Smooth muscle cell (in vitro differentiated cells): ENCODE data around the gene HMX1. TPM values are rescaled to one million over a fixed set of nuclear protein-coding genes. Genes with fewer than 3 reads are reported as not detected.

Source experiments
- DNase-seq: peaks from one replicate; lab custom pipeline; 2025; ENCODE audit not compliant: unreplicated experiment; lab: John Stamatoyannopoulos, UW
- H2AFZ ChIP-seq: fragments of 200-600 bp; sonication (generic); 2 replicates; pipeline ENCODE4 v1.6.0; 2016; ENCODE audit warnings: antibody characterized with exemption, low read depth, mild to moderate bottlenecking
- H3F3A ChIP-seq: fragments of 200-600 bp; sonication (generic); 2 replicates; pipeline ENCODE4 v1.6.0; 2017; ENCODE audit warnings: antibody characterized with exemption, low read depth
- H3K27ac ChIP-seq: fragments of 200-600 bp; sonication (generic); 2 replicates; pipeline ENCODE4 v1.5.1; 2016; ENCODE audit warnings: low read depth, mild to moderate bottlenecking
- H3K27me3 ChIP-seq: fragments of 200-600 bp; sonication (generic); 2 replicates; pipeline ENCODE4 v1.6.1; 2016; ENCODE audit warnings: low read depth, mild to moderate bottlenecking
- H3K36me3 ChIP-seq: fragments of 200-600 bp; sonication (generic); 2 replicates; pipeline ENCODE4 v1.5.1; 2016; ENCODE audit warnings: low read depth
- H3K4me1 ChIP-seq: fragments of 200-600 bp; sonication (generic); 2 replicates; pipeline ENCODE4 v1.5.1; 2016; ENCODE audit warnings: low read depth
- H3K4me2 ChIP-seq: fragments of 200-600 bp; sonication (generic); 2 replicates; pipeline ENCODE4 v1.6.0; 2016; ENCODE audit warnings: mild to moderate bottlenecking
- H3K4me3 ChIP-seq: fragments of 200-600 bp; sonication (generic); 2 replicates; pipeline ENCODE4 v1.5.1; 2016; ENCODE audit warnings: mild to moderate bottlenecking
- H3K79me2 ChIP-seq: fragments of 200-600 bp; sonication (generic); 2 replicates; pipeline ENCODE4 v1.6.0; 2016; ENCODE audit warnings: low read depth, mild to moderate bottlenecking
- H3K9ac ChIP-seq: fragments of 200-600 bp; sonication (generic); 2 replicates; pipeline ENCODE4 v1.6.0; 2016; ENCODE audit warnings: low read depth
- H3K9me3 ChIP-seq: fragments of 200-600 bp; sonication (generic); replicated peaks from 2 replicates; pipeline ENCODE4 v1.5.1; 2016; ENCODE audit warnings: low read depth
- H4K20me1 ChIP-seq: fragments of 200-600 bp; sonication (generic); 2 replicates; pipeline ENCODE4 v1.6.0; 2016; ENCODE audit warnings: low read depth
- whole genome bisulfite sequencing: methylation state at CpG from one replicate; pipeline ENCODE4 v1.1.7; 2016; ENCODE audit warnings: low lambda C conversion rate; 5-methylcytosine and 5-hydroxymethylcytosine counted together
- polyA plus RNA-seq: library from polyadenylated mRNA; unstranded; fragments of >200 nt; fragmentation: Nextera tagmentation; extraction: Ambion mirVana; gene quantifications from 2 replicates; pipeline ENCODE4 v1.2.1, GENCODE V29; 2016
- total RNA-seq: library from RNA; depleted of rRNA; stranded (reverse); fragments of >200 nt; gene quantifications from 2 replicates; pipeline ENCODE4 v1.2.3, GENCODE V29; 2014
- TF ChIP-seq, protein P1 (sequence below): fragments of 200-600 bp; sonication (generic); IDR thresholded peaks from 2 replicates; pipeline ENCODE4 v1.5.1; 2017; ENCODE audit warnings: borderline replicate concordance, mild to moderate bottlenecking, antibody characterized with exemption; ENCODE audit not compliant: insufficient read depth, poor library complexity, severe bottlenecking

HMX1 gene
- total and polyA plus RNA-seq, 2 experiments from 2014 or later, result not detected

DNA sequence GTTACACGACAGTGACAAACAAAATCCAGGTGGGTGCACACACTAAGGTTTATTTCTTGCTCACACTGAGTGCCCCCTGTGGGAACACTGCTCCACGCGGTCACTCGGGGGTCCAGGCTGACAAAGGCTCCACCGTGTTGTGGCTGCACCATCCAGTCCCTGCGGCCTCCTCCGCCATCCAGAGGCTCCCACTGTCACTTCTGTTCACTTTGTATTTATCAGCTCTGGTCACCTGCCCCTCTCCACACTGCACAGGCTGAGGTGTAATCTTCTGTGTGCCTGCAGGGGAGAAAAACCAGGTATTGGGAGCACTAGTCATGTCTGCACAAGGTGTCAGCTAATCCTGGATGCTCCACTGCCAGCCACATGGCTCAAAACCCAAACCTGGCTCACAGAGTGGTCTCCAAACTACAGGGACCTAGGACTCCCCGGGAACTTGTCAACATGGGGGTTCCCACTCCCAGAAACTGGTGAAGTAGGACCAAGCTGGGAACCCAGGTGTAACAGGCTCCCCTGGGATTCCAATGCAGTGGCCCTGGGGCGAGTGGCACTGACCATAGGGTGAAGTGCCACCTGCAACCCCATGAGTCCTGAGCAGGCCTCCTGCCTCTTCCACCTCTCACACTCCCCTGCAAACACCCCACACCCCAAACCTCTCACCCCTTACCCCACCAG lies 25.5 kb downstream of the HMX1 start:
- WGBS, result 77% methylated on average over 9 of the region's 9 CpGs
- H3K9ac ChIP-seq, result no peak overlapping the region

DNA sequence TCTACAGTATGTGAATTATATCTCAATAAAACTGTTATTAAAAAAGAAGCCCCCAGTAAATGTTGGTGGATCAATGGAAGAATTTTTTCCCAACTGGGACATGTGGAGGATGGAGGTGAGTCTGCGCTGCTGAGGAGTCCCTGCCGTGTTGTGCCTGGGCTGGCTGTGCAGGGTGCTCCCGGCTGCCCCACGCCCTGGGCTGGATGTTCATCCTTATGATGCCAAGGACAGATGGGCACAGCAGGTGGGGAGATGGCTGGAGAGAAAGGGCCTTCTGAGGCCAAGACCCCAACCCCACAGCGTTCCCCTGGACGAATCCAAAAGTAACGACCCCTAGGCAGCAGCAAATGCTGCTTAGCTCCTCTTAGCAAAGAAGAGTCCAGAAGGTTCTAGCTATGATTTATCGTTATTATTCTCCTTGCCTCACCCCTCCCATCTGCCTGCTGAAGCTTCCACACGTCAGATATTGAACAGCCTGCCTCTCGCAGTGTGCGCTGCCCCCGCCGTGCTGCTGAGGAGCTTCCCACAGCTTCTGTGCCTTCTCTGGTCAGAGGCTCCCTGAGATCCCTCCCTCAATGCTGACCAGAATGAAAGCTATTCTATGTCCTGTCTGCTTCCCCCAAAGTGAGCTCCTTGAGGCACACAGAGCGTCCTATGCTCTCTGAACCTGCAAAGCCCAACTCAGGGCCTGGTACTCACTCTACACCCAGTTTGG lies 26.5 kb downstream of the HMX1 start:
- WGBS, result 83% methylated on average over 14 of the region's 14 CpGs
- Histone ChIP-seq H3K4me2 (no peak overlapping the region), H3K27ac (no peak overlapping the region), H3K27me3 (peaks cover 9% of the 10 kb centered on the region), H2AFZ (no peak overlapping the region), H3K4me3 (no peak overlapping the region), H3K9me3 (no peaks in the 10 kb centered on the region), H3F3A (no peaks in the 10 kb centered on the region), H3K36me3 (no peaks in the 10 kb centered on the region), H4K20me1 (no peaks in the 10 kb centered on the region), H3K9ac (no peak overlapping the region), H3K4me1 (no peaks in the 10 kb centered on the region), H3K79me2 (no peaks in the 10 kb centered on the region)
- no peak for DNase-seq
- TF ChIP-seq, protein P1, sequence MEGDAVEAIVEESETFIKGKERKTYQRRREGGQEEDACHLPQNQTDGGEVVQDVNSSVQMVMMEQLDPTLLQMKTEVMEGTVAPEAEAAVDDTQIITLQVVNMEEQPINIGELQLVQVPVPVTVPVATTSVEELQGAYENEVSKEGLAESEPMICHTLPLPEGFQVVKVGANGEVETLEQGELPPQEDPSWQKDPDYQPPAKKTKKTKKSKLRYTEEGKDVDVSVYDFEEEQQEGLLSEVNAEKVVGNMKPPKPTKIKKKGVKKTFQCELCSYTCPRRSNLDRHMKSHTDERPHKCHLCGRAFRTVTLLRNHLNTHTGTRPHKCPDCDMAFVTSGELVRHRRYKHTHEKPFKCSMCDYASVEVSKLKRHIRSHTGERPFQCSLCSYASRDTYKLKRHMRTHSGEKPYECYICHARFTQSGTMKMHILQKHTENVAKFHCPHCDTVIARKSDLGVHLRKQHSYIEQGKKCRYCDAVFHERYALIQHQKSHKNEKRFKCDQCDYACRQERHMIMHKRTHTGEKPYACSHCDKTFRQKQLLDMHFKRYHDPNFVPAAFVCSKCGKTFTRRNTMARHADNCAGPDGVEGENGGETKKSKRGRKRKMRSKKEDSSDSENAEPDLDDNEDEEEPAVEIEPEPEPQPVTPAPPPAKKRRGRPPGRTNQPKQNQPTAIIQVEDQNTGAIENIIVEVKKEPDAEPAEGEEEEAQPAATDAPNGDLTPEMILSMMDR, result no peak

More for the DNA sequence above, 25.5 kb downstream of the HMX1 start:
- no peak overlapping the region for H2AFZ ChIP-seq
- TF ChIP-seq, protein P1, result no peak
- H3K4me3 ChIP-seq, result no peak overlapping the region
- no peaks in the 10 kb centered on the region for H3K79me2 ChIP-seq
- H3K4me1 ChIP-seq, result no peaks in the 10 kb centered on the region
- peaks cover 9% of the 10 kb centered on the region for H3K27me3 ChIP-seq
- H3F3A ChIP-seq, result no peaks in the 10 kb centered on the region
- H3K36me3 ChIP-seq, result no peaks in the 10 kb centered on the region
- H3K4me2 ChIP-seq, result no peak overlapping the region
- no peak overlapping the region for H3K27ac ChIP-seq
- no peak for DNase-seq
- H4K20me1 ChIP-seq, result no peaks in the 10 kb centered on the region
- H3K9me3 ChIP-seq, result no peaks in the 10 kb centered on the region

- H3K4me3 ChIP-seq, result no peak overlapping the region
- H3K9ac ChIP-seq, result no peak overlapping the region
- H3K9me3 ChIP-seq, result no peaks in the 10 kb centered on the region
- H3K4me1 ChIP-seq, result no peaks in the 10 kb centered on the region
- no peak overlapping the region for H2AFZ ChIP-seq
- H3F3A ChIP-seq, result no peaks in the 10 kb centered on the region
- no peak for DNase-seq
- WGBS, result 90% methylated on average over 3 of the region's 3 CpGs
- no peaks in the 10 kb centered on the region for H3K79me2 ChIP-seq
- H3K36me3 ChIP-seq, result no peaks in the 10 kb centered on the region
- no peak overlapping the region for H3K4me2 ChIP-seq
- H4K20me1 ChIP-seq, result no peaks in the 10 kb centered on the region
- H3K27ac ChIP-seq, result no peak overlapping the region
- peaks cover 4% of the 10 kb centered on the region for H3K27me3 ChIP-seq
- TF ChIP-seq, protein P1, result no peak
These were observed 28.0 kb downstream of the HMX1 start for GRCh38 chr4:8843597-8843996.
